BLaER1 (cell line): Measurements from ENCODE around the gene ITIH2.
A peak's percentile ranks its signal among the peaks of the same experiment; 100 is the strongest.
"Not testable (repeated sequence)": the region's sequence is repeated elsewhere in the genome, so short reads cannot be mapped to it uniquely, and the experiment has no call there.

ENCODE experiments used
- H3K27ac ChIP-seq: shearing (Covaris generic); formaldehyde crosslinking; 2 replicates; pipeline ENCODE4 v1.8.1; 2022
- H3K27me3 ChIP-seq: shearing (Covaris generic); formaldehyde crosslinking; 2 replicates; pipeline ENCODE4 v1.8.1; 2022
- H3K36me3 ChIP-seq: shearing (Covaris generic); formaldehyde crosslinking; 2 replicates; pipeline ENCODE4 v1.8.1; 2022
- H3K4me1 ChIP-seq: shearing (Covaris generic); formaldehyde crosslinking; 2 replicates; pipeline ENCODE4 v1.8.1; 2022
- H3K4me2 ChIP-seq: shearing (Covaris generic); formaldehyde crosslinking; 2 replicates; pipeline ENCODE4 v1.8.1; 2022
- H3K4me3 ChIP-seq: shearing (Covaris generic); formaldehyde crosslinking; 2 replicates; pipeline ENCODE4 v1.8.1; 2022
- H3K9ac ChIP-seq: shearing (Covaris generic); formaldehyde crosslinking; 2 replicates; pipeline ENCODE4 v1.8.1; 2022
- H3K9me3 ChIP-seq: shearing (Covaris generic); formaldehyde crosslinking; 2 replicates; pipeline ENCODE4 v1.8.1; 2022
- H4K20me1 ChIP-seq: shearing (Covaris generic); formaldehyde crosslinking; 2 replicates; pipeline ENCODE4 v1.8.1; 2022
- Cebpa-rat ChIP-seq: shearing (Covaris generic); IDR thresholded peaks from 2 replicates; pipeline ENCODE4 v1.8.1; 2022

The ITIH2 gene

GRCh38 chr10:7707858-7708622 is 4.9 kb downstream of the ITIH2 start:
- TF ChIP-seq Cebpa-rat: no peak
- no peaks in the 10 kb centered on the region for H3K27me3 ChIP-seq
- no peaks in the 10 kb centered on the region for H3K9me3 ChIP-seq
- no peaks in the 10 kb centered on the region for H4K20me1 ChIP-seq
- H3K27ac ChIP-seq: no peak overlapping the region
- no peaks in the 10 kb centered on the region for H3K36me3 ChIP-seq
- no peak overlapping the region for H3K4me2 ChIP-seq
- no peak overlapping the region for H3K4me3 ChIP-seq
- H3K4me1 ChIP-seq: no peaks in the 10 kb centered on the region
- no peak overlapping the region for H3K9ac ChIP-seq

DNA sequence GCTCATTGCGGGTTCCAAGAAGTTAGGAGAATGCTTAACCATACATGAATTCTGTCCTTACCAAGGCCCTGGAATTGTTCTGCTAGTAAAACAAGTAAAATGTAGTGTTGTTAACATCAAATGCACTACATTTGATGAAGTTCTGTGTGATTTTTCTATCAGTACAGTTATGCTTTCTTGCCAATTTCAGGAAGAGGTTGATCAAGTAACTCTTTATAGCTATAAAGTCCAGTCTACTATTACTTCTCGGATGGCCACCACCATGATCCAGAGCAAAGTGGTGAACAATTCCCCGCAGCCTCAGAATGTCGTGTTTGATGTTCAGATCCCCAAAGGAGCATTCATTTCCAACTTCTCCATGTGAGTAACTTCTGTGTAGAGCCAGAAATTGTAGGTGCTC is 5.7 kb downstream of the ITIH2 start:
- no peak for TF ChIP-seq Cebpa-rat
- no peaks in the 10 kb centered on the region for H4K20me1 ChIP-seq
- H3K4me1 ChIP-seq: no peaks in the 10 kb centered on the region
- H3K4me2 ChIP-seq: no peak overlapping the region
- H3K9ac ChIP-seq: no peak overlapping the region
- no peaks in the 10 kb centered on the region for H3K27me3 ChIP-seq
- H3K27ac ChIP-seq: no peak overlapping the region
- no peaks in the 10 kb centered on the region for H3K9me3 ChIP-seq
- no peaks in the 10 kb centered on the region for H3K36me3 ChIP-seq
- H3K4me3 ChIP-seq: no peak overlapping the region

- no peaks in the 10 kb centered on the region for H3K36me3 ChIP-seq
- no peaks in the 10 kb centered on the region for H4K20me1 ChIP-seq
- no peaks in the 10 kb centered on the region for H3K27me3 ChIP-seq
- H3K4me3 ChIP-seq: no peak overlapping the region
- no peak overlapping the region for H3K9ac ChIP-seq
- H3K9me3 ChIP-seq: no peaks in the 10 kb centered on the region
- no peak overlapping the region for H3K27ac ChIP-seq
- TF ChIP-seq Cebpa-rat: no peak
- H3K4me1 ChIP-seq: no peaks in the 10 kb centered on the region
- no peak overlapping the region for H3K4me2 ChIP-seq
Observed at GRCh38 chr10:7710446-7710845, 7.3 kb downstream of the ITIH2 start.

GRCh38 chr10:7711075-7711474 is 8.0 kb downstream of the ITIH2 start:
- H3K9me3 ChIP-seq, H4K20me1 ChIP-seq, H3K36me3 ChIP-seq, H3K4me3 ChIP-seq, H3K27me3 ChIP-seq, H3K4me2 ChIP-seq, H3K9ac ChIP-seq, H3K27ac ChIP-seq, H3K4me1 ChIP-seq: not testable (repeated sequence)

- H3K4me3 ChIP-seq: no peak overlapping the region
Observed at GRCh38 chr10:7715515-7715914, 12.4 kb downstream of the ITIH2 start.

DNA sequence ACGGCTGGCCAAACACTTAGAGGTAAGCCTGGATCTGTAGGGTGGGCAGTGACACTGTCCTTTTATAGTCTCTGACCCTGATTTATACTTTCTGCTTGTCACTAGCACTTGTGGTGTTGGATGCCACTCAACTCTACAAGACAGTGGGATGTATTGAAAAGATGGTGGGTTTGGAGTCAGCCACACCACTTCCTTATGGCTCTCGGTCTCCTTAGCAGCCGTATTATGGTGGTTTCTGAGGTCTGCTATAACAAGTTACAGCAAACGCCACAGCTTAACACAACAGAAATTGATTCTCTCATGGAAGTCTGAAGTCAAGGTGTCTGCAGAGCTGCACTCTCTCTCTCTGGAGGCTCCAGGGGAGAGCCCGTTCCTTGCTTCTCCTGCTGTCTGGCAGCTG is 14.7 kb downstream of the ITIH2 start:
- H4K20me1 ChIP-seq: no peaks in the 10 kb centered on the region
- no peak for TF ChIP-seq Cebpa-rat
- no peak overlapping the region for H3K9ac ChIP-seq
- no peak overlapping the region for H3K27ac ChIP-seq
- no peaks in the 10 kb centered on the region for H3K4me1 ChIP-seq
- H3K4me2 ChIP-seq: no peak overlapping the region
- no peak overlapping the region for H3K4me3 ChIP-seq
- H3K27me3 ChIP-seq: no peaks in the 10 kb centered on the region
- no peaks in the 10 kb centered on the region for H3K36me3 ChIP-seq
- no peaks in the 10 kb centered on the region for H3K9me3 ChIP-seq

More at GRCh38 chr10:7715515-7715914, 12.4 kb downstream of the ITIH2 start:
- Histone ChIP-seq H3K36me3 (no peaks in the 10 kb centered on the region), H3K4me1 (no peaks in the 10 kb centered on the region), H3K27ac (no peak overlapping the region), H3K9me3 (no peaks in the 10 kb centered on the region), H3K4me2 (no peak overlapping the region), H3K9ac (no peak overlapping the region), H4K20me1 (no peaks in the 10 kb centered on the region), H3K27me3 (no peaks in the 10 kb centered on the region)
- TF ChIP-seq Cebpa-rat: 0 out of 2 replicates have a peak, but pooled peaks have one; percentile 34

- TF ChIP-seq Cebpa-rat: no peak
- Histone ChIP-seq H3K4me3 (no peak overlapping the region), H3K4me2 (no peak overlapping the region), H3K36me3 (no peaks in the 10 kb centered on the region), H3K9me3 (no peaks in the 10 kb centered on the region), H3K27ac (no peak overlapping the region), H3K9ac (no peak overlapping the region), H4K20me1 (no peaks in the 10 kb centered on the region), H3K4me1 (no peaks in the 10 kb centered on the region), H3K27me3 (no peaks in the 10 kb centered on the region)
Observed at GRCh38 chr10:7718685-7719084, 15.6 kb downstream of the ITIH2 start.

GRCh38 chr10:7720478-7720877 is 17.4 kb downstream of the ITIH2 start:
- H3K4me2 ChIP-seq: no peak overlapping the region
- no peaks in the 10 kb centered on the region for H3K36me3 ChIP-seq
- H3K27me3 ChIP-seq: no peaks in the 10 kb centered on the region
- no peak for TF ChIP-seq Cebpa-rat
- no peak overlapping the region for H3K27ac ChIP-seq
- no peaks in the 10 kb centered on the region for H3K4me1 ChIP-seq
- H3K9me3 ChIP-seq: no peaks in the 10 kb centered on the region
- H4K20me1 ChIP-seq: no peaks in the 10 kb centered on the region
- H3K4me3 ChIP-seq: no peak overlapping the region
- no peak overlapping the region for H3K9ac ChIP-seq

DNA sequence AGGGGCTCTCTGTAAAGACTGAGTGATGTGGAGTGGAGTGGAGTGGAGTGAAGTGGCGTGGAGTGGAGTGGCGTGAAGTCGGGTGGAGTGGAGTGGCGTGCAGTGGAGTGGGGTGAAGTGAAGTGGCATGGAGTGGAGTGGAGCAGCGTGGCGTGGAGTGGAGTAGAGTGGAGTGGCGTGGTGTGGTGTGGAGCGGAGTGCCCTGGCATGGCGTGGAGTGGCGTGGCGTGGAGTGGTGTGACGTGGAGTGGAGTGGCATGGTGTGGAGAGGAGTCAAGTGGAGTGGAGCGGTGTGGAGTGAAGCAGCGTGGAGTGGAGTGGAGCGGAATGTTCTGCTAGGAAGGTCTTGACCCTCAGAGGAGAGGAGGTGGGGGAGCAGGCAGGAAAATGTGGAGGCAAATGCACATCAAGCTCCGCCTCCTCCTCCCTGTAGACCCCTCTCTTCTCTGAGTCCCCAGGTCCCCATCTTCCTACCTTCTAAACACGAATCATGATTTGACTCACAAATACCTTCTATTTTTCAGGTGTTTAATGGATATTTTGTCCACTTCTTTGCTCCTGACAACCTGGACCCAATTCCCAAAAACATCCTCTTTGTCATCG is 19.9 kb downstream of the ITIH2 start:
- Histone ChIP-seq H3K4me2 (no peak overlapping the region), H4K20me1 (no peaks in the 10 kb centered on the region), H3K27me3 (no peaks in the 10 kb centered on the region), H3K36me3 (no peaks in the 10 kb centered on the region), H3K9me3 (no peaks in the 10 kb centered on the region), H3K4me1 (no peaks in the 10 kb centered on the region), H3K27ac (no peak overlapping the region), H3K9ac (no peak overlapping the region), H3K4me3 (no peak overlapping the region)
- no peak for TF ChIP-seq Cebpa-rat

DNA sequence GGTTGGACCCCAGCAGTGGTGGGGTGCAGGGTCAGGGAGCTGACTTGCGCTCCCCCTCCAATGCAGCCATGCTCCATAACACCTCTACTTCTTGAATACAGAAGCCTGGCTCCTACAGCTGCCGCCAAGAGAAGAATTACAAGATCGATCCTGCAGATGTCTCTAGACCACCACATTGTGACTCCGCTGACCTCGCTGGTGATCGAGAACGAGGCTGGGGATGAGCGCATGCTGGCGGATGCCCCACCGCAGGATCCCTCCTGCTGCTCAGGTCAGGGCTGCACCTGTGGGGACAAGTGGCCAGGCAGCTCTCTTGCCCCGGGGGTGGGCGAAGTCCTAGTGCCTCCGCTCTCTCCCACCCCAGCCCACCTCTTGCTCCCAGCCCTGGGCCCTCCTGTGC is 31.7 kb downstream of the ITIH2 start:
- no peak overlapping the region for H3K9ac ChIP-seq
- no peaks in the 10 kb centered on the region for H3K9me3 ChIP-seq
- H4K20me1 ChIP-seq: no peaks in the 10 kb centered on the region
- no peak overlapping the region for H3K4me2 ChIP-seq
- H3K27ac ChIP-seq: no peak overlapping the region
- H3K4me3 ChIP-seq: no peak overlapping the region
- H3K27me3 ChIP-seq: no peaks in the 10 kb centered on the region
- H3K4me1 ChIP-seq: no peaks in the 10 kb centered on the region
- TF ChIP-seq Cebpa-rat: no peak
- H3K36me3 ChIP-seq: no peaks in the 10 kb centered on the region
